Measurements from ENCODE around the gene DAB2IP. TPM values are rescaled to one million over a fixed set of nuclear protein-coding genes. Genes with fewer than 3 reads are reported as not detected.

DAB2IP gene
- total RNA-seq, 1 donor from 2014 or later, result 67.8 TPM

- no peak for DNase-seq (ENCODE audit: low spot score, unreplicated experiment)
- Mint-ChIP-seq H3K4me1 (ENCODE audit: low read depth) (peaks cover 2% of the 10 kb centered on the region), H3K36me3 (ENCODE audit: insufficient read depth) (peaks cover 7% of the 10 kb centered on the region), H3K27me3 (no peaks in the 10 kb centered on the region), H3K9me3 (ENCODE audit: low read depth) (no peaks in the 10 kb centered on the region), H3K27ac (no peak overlapping the region), H3K4me3 (ENCODE audit: low read depth) (no peak overlapping the region)
- TF ChIP-seq CTCF (IDR thresholded peaks at IDR 0.05; ENCODE audit: unreplicated experiment), result no peak
Measured at GRCh38 chr9:121679901-121680635, 28.6 kb downstream of the DAB2IP start.

GRCh38 chr9:121681404-121681803, 30.0 kb downstream of the DAB2IP start:
- Mint-ChIP-seq H3K9me3 (ENCODE audit: low read depth) (no peaks in the 10 kb centered on the region), H3K4me1 (ENCODE audit: low read depth) (no peaks in the 10 kb centered on the region), H3K27ac (no peak overlapping the region), H3K4me3 (ENCODE audit: low read depth) (no peak overlapping the region), H3K36me3 (ENCODE audit: insufficient read depth) (peaks cover 7% of the 10 kb centered on the region), H3K27me3 (no peaks in the 10 kb centered on the region)
- TF ChIP-seq CTCF (IDR thresholded peaks at IDR 0.05; ENCODE audit: unreplicated experiment), result no peak
- DNase-seq (ENCODE audit: low spot score, unreplicated experiment), result no peak

GRCh38 chr9:121682201-121682600, 30.8 kb downstream of the DAB2IP start:
- H3K27me3 Mint-ChIP-seq, result no peaks in the 10 kb centered on the region
- H3K4me3 Mint-ChIP-seq (ENCODE audit: low read depth), result no peak overlapping the region
- peaks cover 4% of the 10 kb centered on the region for H3K4me1 Mint-ChIP-seq (ENCODE audit: low read depth)
- H3K27ac Mint-ChIP-seq, result no peak overlapping the region
- H3K36me3 Mint-ChIP-seq (ENCODE audit: insufficient read depth), result peaks cover 7% of the 10 kb centered on the region
- no peaks in the 10 kb centered on the region for H3K9me3 Mint-ChIP-seq (ENCODE audit: low read depth)
- TF ChIP-seq CTCF (IDR thresholded peaks at IDR 0.05; ENCODE audit: unreplicated experiment), result no peak
- DNase-seq (ENCODE audit: low spot score, unreplicated experiment), result no peak

DNA sequence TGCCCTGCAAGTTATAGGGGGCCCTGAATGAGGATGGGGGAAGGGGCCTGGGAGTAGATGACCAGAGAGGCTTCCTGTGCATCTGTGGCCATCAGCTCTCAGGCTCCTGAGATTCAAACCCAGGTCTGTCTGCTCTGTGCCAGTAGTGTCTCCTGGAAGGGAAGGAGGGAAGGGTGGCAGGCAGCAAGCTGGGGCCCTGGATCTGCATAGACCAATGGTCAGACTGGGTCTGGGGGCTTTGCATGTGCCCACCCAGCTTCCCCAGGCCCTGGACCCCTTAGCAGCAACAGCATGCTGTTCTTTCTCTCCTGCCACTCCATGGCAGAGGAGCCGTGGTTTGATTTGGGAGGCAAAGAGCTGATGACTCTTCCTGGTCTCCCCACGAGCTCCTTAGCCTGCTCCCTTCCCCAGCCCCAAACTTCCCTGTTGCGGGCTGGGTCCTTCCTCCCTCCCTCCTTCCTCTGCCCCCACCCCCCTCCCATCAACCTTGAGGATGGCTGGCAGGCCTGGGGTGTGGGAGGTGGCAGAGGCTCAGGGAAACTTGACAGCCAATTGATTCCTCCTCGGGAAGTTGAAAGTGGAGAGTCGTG, 31.6 kb downstream of the DAB2IP start:
- Mint-ChIP-seq H3K4me3 (ENCODE audit: low read depth) (no peak overlapping the region), H3K27me3 (no peaks in the 10 kb centered on the region), H3K36me3 (ENCODE audit: insufficient read depth) (peaks cover 7% of the 10 kb centered on the region), H3K9me3 (ENCODE audit: low read depth) (no peaks in the 10 kb centered on the region), H3K27ac (no peak overlapping the region), H3K4me1 (ENCODE audit: low read depth) (peaks cover 4% of the 10 kb centered on the region)
- no peak for TF ChIP-seq CTCF (IDR thresholded peaks at IDR 0.05; ENCODE audit: unreplicated experiment)
- DNase-seq (ENCODE audit: low spot score, unreplicated experiment), result no peak

- Mint-ChIP-seq H3K9me3 (ENCODE audit: low read depth) (no peaks in the 10 kb centered on the region), H3K4me3 (ENCODE audit: low read depth) (no peak overlapping the region), H3K4me1 (ENCODE audit: low read depth) (peaks cover 4% of the 10 kb centered on the region), H3K36me3 (ENCODE audit: insufficient read depth) (peaks cover 7% of the 10 kb centered on the region), H3K27me3 (no peaks in the 10 kb centered on the region), H3K27ac (no peak overlapping the region)
- no peak for DNase-seq (ENCODE audit: low spot score, unreplicated experiment)
- TF ChIP-seq CTCF (IDR thresholded peaks at IDR 0.05; ENCODE audit: unreplicated experiment), result no peak
Measured at GRCh38 chr9:121683652-121684051, 32.2 kb downstream of the DAB2IP start.
